Fibroblast of the aortic adventitia (primary cell): ENCODE data around the gene CDC42BPB. TPM values are rescaled to one million over a fixed set of nuclear protein-coding genes. Genes with fewer than 3 reads are reported as not detected.

ENCODE experiments used
- DNase-seq: peaks from one replicate; pipeline ENCODE4 v3.0.0-alpha.2; 2010; ENCODE audit warnings: low read depth
- H3K4me3 ChIP-seq: 2 replicates; pipeline ENCODE4 v1.5.1; 2011; ENCODE audit warnings: low read depth, mild to moderate bottlenecking, control low read depth, low read length, moderate library complexity
- CTCF ChIP-seq: IDR thresholded peaks from 2 replicates; pipeline ENCODE4 v1.5.1; 2011; ENCODE audit warnings: mild to moderate bottlenecking, low read length, control low read depth, inconsistent platforms; ENCODE audit not compliant: insufficient read depth
- total RNA-seq: library from RNA; depleted of rRNA; stranded (reverse); fragments of >200 nt; gene quantifications from 2 replicates; pipeline ENCODE4 v1.2.3, GENCODE V29; 2012; ENCODE audit warnings: low replicate concordance

The CDC42BPB gene
- total RNA-seq, 1 donor: 78.4 TPM

- DNase-seq: no peak
- no peak overlapping the region for H3K4me3 ChIP-seq
- TF ChIP-seq CTCF: no peak
Observed at GRCh38 chr14:102945346-102946130, 111.8 kb downstream of the CDC42BPB start.

GRCh38 chr14:102944448-102945330, 112.7 kb downstream of the CDC42BPB start:
- no peak overlapping the region for H3K4me3 ChIP-seq
- TF ChIP-seq CTCF: no peak
- DNase-seq: no peak

GRCh38 chr14:102943979-102944378, 113.4 kb downstream of the CDC42BPB start:
- no peak for TF ChIP-seq CTCF
- H3K4me3 ChIP-seq: no peak overlapping the region
- DNase-seq: no peak

- H3K4me3 ChIP-seq: no peak overlapping the region
- no peak for DNase-seq
- TF ChIP-seq CTCF: no peak
Observed at GRCh38 chr14:102943454-102943853, 113.9 kb downstream of the CDC42BPB start.

GRCh38 chr14:102942069-102942468, 115.3 kb downstream of the CDC42BPB start:
- DNase-seq: no peak
- H3K4me3 ChIP-seq: no peak overlapping the region
- TF ChIP-seq CTCF: no peak

- no peak for DNase-seq
- no peak overlapping the region for H3K4me3 ChIP-seq
- no peak for TF ChIP-seq CTCF
Observed at GRCh38 chr14:102941419-102942011, 115.8 kb downstream of the CDC42BPB start.
